MM.1S (cell line): ENCODE measurements around the gene PRKG1.

Experiments
- DNase-seq: peaks from one replicate; pipeline ENCODE4 v3.0.0-alpha.2; 2015
- H2AFZ ChIP-seq: fragments of 300-600 bp; sonication (generic); 2 replicates; pipeline ENCODE4 v1.6.0; 2016; ENCODE audit warnings: antibody characterized with exemption, low read length
- H3F3A ChIP-seq: fragments of 300-600 bp; sonication (generic); 2 replicates; pipeline ENCODE4 v1.6.1; 2016; ENCODE audit warnings: mild to moderate bottlenecking, antibody characterized with exemption, low read length, moderate library complexity, mixed read lengths; ENCODE audit not compliant: insufficient read depth
- H3K27ac ChIP-seq: fragments of 300-600 bp; sonication (generic); 2 replicates; pipeline ENCODE4 v1.5.1; 2016; ENCODE audit warnings: mild to moderate bottlenecking, low read length
- H3K27me3 ChIP-seq: fragments of 300-600 bp; sonication (generic); replicated peaks from 2 replicates; pipeline ENCODE4 v1.6.0; 2016; ENCODE audit warnings: low read length; ENCODE audit not compliant: insufficient read depth
- H3K36me3 ChIP-seq: fragments of 300-600 bp; sonication (generic); replicated peaks from 2 replicates; pipeline ENCODE4 v1.6.1; 2016; ENCODE audit warnings: mild to moderate bottlenecking, low read length, mixed read lengths; ENCODE audit not compliant: insufficient read depth
- H3K4me1 ChIP-seq: fragments of 300-600 bp; sonication (generic); 2 replicates; pipeline ENCODE4 v1.6.1; 2016; ENCODE audit warnings: low read length, mixed read lengths
- H3K4me2 ChIP-seq: fragments of 300-600 bp; sonication (generic); 2 replicates; pipeline ENCODE4 v1.6.0; 2016; ENCODE audit warnings: low read depth, low read length
- H3K4me3 ChIP-seq: fragments of 300-600 bp; sonication (generic); 2 replicates; pipeline ENCODE4 v1.5.1; 2016; ENCODE audit warnings: low read length, mixed read lengths
- H3K79me2 ChIP-seq: fragments of 300-600 bp; sonication (generic); 2 replicates; pipeline ENCODE4 v1.6.1; 2016; ENCODE audit warnings: mixed run types, low read length, mixed read lengths
- H3K9ac ChIP-seq: fragments of 300-600 bp; sonication (generic); 2 replicates; pipeline ENCODE4 v1.6.1; 2016; ENCODE audit warnings: low read length, mixed read lengths
- H3K9me2 ChIP-seq: fragments of 300-600 bp; sonication (generic); replicated peaks from 2 replicates; pipeline ENCODE4 v1.6.1; 2016; ENCODE audit warnings: mild to moderate bottlenecking, low read length, mixed read lengths; ENCODE audit not compliant: insufficient read depth
- H3K9me3 ChIP-seq: fragments of 300-600 bp; sonication (generic); replicated peaks from 2 replicates; pipeline ENCODE4 v1.6.1; 2016; ENCODE audit warnings: mild to moderate bottlenecking, low read length, mixed read lengths; ENCODE audit not compliant: insufficient read depth
- H4K20me1 ChIP-seq: fragments of 300-600 bp; sonication (generic); 2 replicates; pipeline ENCODE4 v1.6.1; 2016; ENCODE audit warnings: mild to moderate bottlenecking, low read length, moderate library complexity, mixed read lengths; ENCODE audit not compliant: insufficient read depth
- CTCF ChIP-seq: fragments of 300-600 bp; sonication (generic); IDR thresholded peaks from 2 replicates; pipeline ENCODE4 v1.5.1; 2016; ENCODE audit warnings: antibody characterized with exemption, low read length, mixed read lengths
- EZH2 ChIP-seq: fragments of 300-600 bp; sonication (generic); optimal IDR thresholded peaks from 2 replicates; pipeline ENCODE3; 2017; ENCODE audit warnings: low read depth, mild to moderate bottlenecking, antibody characterized with exemption, low read length, mixed read lengths
- EZH2phosphoT487 ChIP-seq: fragments of 300-600 bp; sonication (generic); IDR thresholded peaks from 2 replicates; pipeline ENCODE4 v1.6.1; 2018; ENCODE audit warnings: antibody characterized with exemption, low read length

PRKG1 gene

GRCh38 chr10:51527522-51528219 lies 453.4 kb downstream of the PRKG1 start:
- no peak overlapping the region for H2AFZ ChIP-seq

GRCh38 chr10:51528527-51528926 lies 454.2 kb downstream of the PRKG1 start:
- H4K20me1 ChIP-seq = no peaks in the 10 kb centered on the region
- no peak overlapping the region for H3K27ac ChIP-seq
- H3K4me3 ChIP-seq = no peak overlapping the region
- H2AFZ ChIP-seq = no peak overlapping the region
- no peaks in the 10 kb centered on the region for H3K4me1 ChIP-seq
- no peaks in the 10 kb centered on the region for H3F3A ChIP-seq
- H3K9me3 ChIP-seq = no peaks in the 10 kb centered on the region
- H3K79me2 ChIP-seq = no peaks in the 10 kb centered on the region
- no peaks in the 10 kb centered on the region for H3K27me3 ChIP-seq
- TF ChIP-seq EZH2phosphoT487 (no peak), CTCF (no peak), EZH2 (no peak)
- H3K9me2 ChIP-seq = no peaks in the 10 kb centered on the region
- H3K9ac ChIP-seq = no peak overlapping the region
- H3K4me2 ChIP-seq = no peak overlapping the region
- no peaks in the 10 kb centered on the region for H3K36me3 ChIP-seq
- no peak for DNase-seq

More at GRCh38 chr10:51527522-51528219, 453.4 kb downstream of the PRKG1 start:
- H3K9ac ChIP-seq = no peak overlapping the region
- H3K4me3 ChIP-seq = no peak overlapping the region
- no peaks in the 10 kb centered on the region for H3K4me1 ChIP-seq
- no peaks in the 10 kb centered on the region for H3K9me2 ChIP-seq
- no peaks in the 10 kb centered on the region for H4K20me1 ChIP-seq
- H3K27me3 ChIP-seq = no peaks in the 10 kb centered on the region
- H3K4me2 ChIP-seq = no peak overlapping the region
- H3K9me3 ChIP-seq = no peaks in the 10 kb centered on the region
- H3K36me3 ChIP-seq = no peaks in the 10 kb centered on the region
- DNase-seq = no peak
- no peaks in the 10 kb centered on the region for H3K79me2 ChIP-seq
- no peaks in the 10 kb centered on the region for H3F3A ChIP-seq
- TF ChIP-seq EZH2phosphoT487 (no peak), EZH2 (no peak), CTCF (no peak)
- no peak overlapping the region for H3K27ac ChIP-seq

- no peaks in the 10 kb centered on the region for H3K27me3 ChIP-seq
- H3K79me2 ChIP-seq = no peaks in the 10 kb centered on the region
- H3K9me3 ChIP-seq = no peaks in the 10 kb centered on the region; the same call in 1 of the 2 replicates
- no peaks in the 10 kb centered on the region for H3F3A ChIP-seq
- H3K9ac ChIP-seq = no peak overlapping the region
- no peak overlapping the region for H3K4me2 ChIP-seq
- no peak overlapping the region for H3K4me3 ChIP-seq
- DNase-seq = no peak
- H3K4me1 ChIP-seq = no peaks in the 10 kb centered on the region
- TF ChIP-seq CTCF (no peak), EZH2phosphoT487 (no peak), EZH2 (no peak)
- H2AFZ ChIP-seq = no peak overlapping the region
- H3K9me2 ChIP-seq = no peaks in the 10 kb centered on the region
- H3K36me3 ChIP-seq = no peaks in the 10 kb centered on the region
- H4K20me1 ChIP-seq = no peaks in the 10 kb centered on the region
- no peak overlapping the region for H3K27ac ChIP-seq
Observed at GRCh38 chr10:51530541-51530940, 456.3 kb downstream of the PRKG1 start.
